IPS-20b (cell line): ENCODE results near the gene PPIA.

Experiments used
- H3K27ac ChIP-seq: one replicate; pipeline ENCODE4 v1.5.1; 2013; ENCODE audit warnings: low read length
- H3K27me3 ChIP-seq: 2 replicates; pipeline ENCODE4 v1.6.1; 2013; ENCODE audit warnings: mild to moderate bottlenecking, low read length, inconsistent platforms; ENCODE audit not compliant: insufficient read depth
- H3K36me3 ChIP-seq: 2 replicates; pipeline ENCODE4 v1.6.1; 2013; ENCODE audit warnings: low read depth, mild to moderate bottlenecking, inconsistent platforms, low read length, moderate library complexity; ENCODE audit not compliant: insufficient read depth
- H3K4me1 ChIP-seq: 2 replicates; pipeline ENCODE4 v1.6.1; 2013; ENCODE audit warnings: mild to moderate bottlenecking, control low read depth, inconsistent platforms, low read length, moderate library complexity; ENCODE audit not compliant: insufficient read depth
- H3K4me3 ChIP-seq: 2 replicates; pipeline ENCODE4 v1.5.1; 2013; ENCODE audit warnings: mild to moderate bottlenecking, low read length, inconsistent platforms
- H3K9ac ChIP-seq: 2 replicates; pipeline ENCODE4 v1.6.1; 2013; ENCODE audit warnings: low read depth, mild to moderate bottlenecking, inconsistent platforms, low read length, moderate library complexity
- H3K9me3 ChIP-seq: 2 replicates; pipeline ENCODE4 v1.6.1; 2013; ENCODE audit warnings: mild to moderate bottlenecking, low read depth, low read length, inconsistent platforms; ENCODE audit not compliant: insufficient read depth

Gene PPIA

GRCh38 chr7:44756904-44757303 is 39.6 kb upstream of the PPIA start:
- no peaks in the 10 kb centered on the region for H3K27me3 ChIP-seq
- no peaks in the 10 kb centered on the region for H3K9me3 ChIP-seq
- H3K9ac ChIP-seq: no peak overlapping the region
- H3K36me3 ChIP-seq: peaks cover 43% of the 10 kb centered on the region
- no peaks in the 10 kb centered on the region for H3K4me1 ChIP-seq
- no peak overlapping the region for H3K4me3 ChIP-seq
- H3K27ac ChIP-seq: no peak overlapping the region

GRCh38 chr7:44757311-44757710 is 39.2 kb upstream of the PPIA start:
- H3K27ac ChIP-seq: no peak overlapping the region
- no peaks in the 10 kb centered on the region for H3K27me3 ChIP-seq
- no peak overlapping the region for H3K4me3 ChIP-seq
- H3K36me3 ChIP-seq: peaks cover 47% of the 10 kb centered on the region
- H3K9ac ChIP-seq: no peak overlapping the region
- no peaks in the 10 kb centered on the region for H3K4me1 ChIP-seq
- no peaks in the 10 kb centered on the region for H3K9me3 ChIP-seq

GRCh38 chr7:44757739-44758138 is 38.7 kb upstream of the PPIA start:
- H3K4me3 ChIP-seq: no peak overlapping the region
- peaks cover 51% of the 10 kb centered on the region for H3K36me3 ChIP-seq
- no peaks in the 10 kb centered on the region for H3K27me3 ChIP-seq
- H3K9me3 ChIP-seq: no peaks in the 10 kb centered on the region
- no peak overlapping the region for H3K27ac ChIP-seq
- H3K4me1 ChIP-seq: no peaks in the 10 kb centered on the region
- H3K9ac ChIP-seq: no peak overlapping the region

- Histone ChIP-seq H3K4me3 (no peak overlapping the region), H3K9me3 (no peaks in the 10 kb centered on the region), H3K4me1 (no peaks in the 10 kb centered on the region), H3K9ac (no peak overlapping the region), H3K27me3 (no peaks in the 10 kb centered on the region), H3K36me3 (peaks cover 66% of the 10 kb centered on the region), H3K27ac (no peak overlapping the region)
Observed at GRCh38 chr7:44759246-44759645, 37.2 kb upstream of the PPIA start.

- H3K36me3 ChIP-seq: peaks cover 75% of the 10 kb centered on the region
Observed at GRCh38 chr7:44760034-44760580, 36.4 kb upstream of the PPIA start.

GRCh38 chr7:44761207-44762161 is 35.0 kb upstream of the PPIA start:
- Histone ChIP-seq H3K9ac (no peak overlapping the region), H3K4me3 (no peak overlapping the region), H3K4me1 (no peaks in the 10 kb centered on the region), H3K27ac (no peak overlapping the region), H3K9me3 (no peaks in the 10 kb centered on the region), H3K36me3 (peaks cover 86% of the 10 kb centered on the region), H3K27me3 (no peaks in the 10 kb centered on the region)

More at GRCh38 chr7:44760034-44760580, 36.4 kb upstream of the PPIA start:
- Histone ChIP-seq H3K9ac (no peak overlapping the region), H3K9me3 (no peaks in the 10 kb centered on the region), H3K27ac (no peak overlapping the region), H3K4me3 (no peak overlapping the region), H3K4me1 (no peaks in the 10 kb centered on the region), H3K27me3 (no peaks in the 10 kb centered on the region)

GRCh38 chr7:44762300-44762699 is 34.2 kb upstream of the PPIA start:
- Histone ChIP-seq H3K9ac (no peak overlapping the region), H3K4me1 (no peaks in the 10 kb centered on the region), H3K4me3 (no peak overlapping the region), H3K9me3 (no peaks in the 10 kb centered on the region), H3K27ac (no peak overlapping the region), H3K27me3 (no peaks in the 10 kb centered on the region), H3K36me3 (peaks cover 86% of the 10 kb centered on the region)

GRCh38 chr7:44762726-44763522 is 33.6 kb upstream of the PPIA start:
- peaks cover 88% of the 10 kb centered on the region for H3K36me3 ChIP-seq
- no peak overlapping the region for H3K9ac ChIP-seq
- H3K9me3 ChIP-seq: no peaks in the 10 kb centered on the region
- H3K4me1 ChIP-seq: no peaks in the 10 kb centered on the region
- H3K27ac ChIP-seq: no peak overlapping the region
- no peak overlapping the region for H3K4me3 ChIP-seq
- H3K27me3 ChIP-seq: no peaks in the 10 kb centered on the region

GRCh38 chr7:44764081-44764480 is 32.4 kb upstream of the PPIA start:
- Histone ChIP-seq H3K9me3 (no peaks in the 10 kb centered on the region), H3K27me3 (no peaks in the 10 kb centered on the region), H3K4me1 (no peaks in the 10 kb centered on the region), H3K27ac (no peak overlapping the region), H3K4me3 (no peak overlapping the region), H3K9ac (no peak overlapping the region), H3K36me3 (peaks cover 86% of the 10 kb centered on the region)

- H3K9me3 ChIP-seq: no peaks in the 10 kb centered on the region
- no peaks in the 10 kb centered on the region for H3K4me1 ChIP-seq
- H3K4me3 ChIP-seq: no peak overlapping the region
- H3K27ac ChIP-seq: no peak overlapping the region
- no peaks in the 10 kb centered on the region for H3K27me3 ChIP-seq
- H3K9ac ChIP-seq: no peak overlapping the region
- peaks cover 78% of the 10 kb centered on the region for H3K36me3 ChIP-seq
Observed at GRCh38 chr7:44764665-44765578, 31.6 kb upstream of the PPIA start.
